Measurements from ENCODE around the gene NADK. TPM values are rescaled to one million over a fixed set of nuclear protein-coding genes. Genes with fewer than 3 reads are reported as not detected.
A peak's percentile ranks its signal among the peaks of the same experiment; 100 is the strongest.

Gene NADK
- total and polyA plus RNA-seq, 2 donors from 2014 or later: 37.9 to 76.3 TPM

GRCh38 chr1:1755852-1756251 is 22.4 kb downstream of the NADK start:
- H3K4me1 ChIP-seq (ENCODE audit: control insufficient read depth in 2 of 3, insufficient read depth in 2 of 3, low read depth in 1 of 3, low read length in 3 of 3): peaks cover 0 to 15% (median 5%) of the 10 kb centered on the region in 3 donors
- DNase-seq: peak in 1 of 5 donors; percentile 59
- H3K9ac ChIP-seq (ENCODE audit: low read length in 3 of 3): no peak overlapping the region
- H3K27ac ChIP-seq (ENCODE audit: low read depth in 2 of 2, low read length in 2 of 2): no peak overlapping the region
- H3K27me3 ChIP-seq (ENCODE audit: control insufficient read depth, insufficient read depth, low read length): no peaks in the 10 kb centered on the region
- no peak for FAIRE-seq
- no peak for TF ChIP-seq CTCF (IDR thresholded peaks at IDR 0.05; ENCODE audit: borderline replicate concordance, extremely low read depth, insufficient read depth)
- H3K4me3 ChIP-seq (ENCODE audit: low read length in 3 of 3): no peak overlapping the region
- intact Hi-C loops (cut with DNase I): no loop called here
- peaks cover 0 to 10% (median 2%) of the 10 kb centered on the region in 3 donors for H3K36me3 ChIP-seq (ENCODE audit: control insufficient read depth in 2 of 3, insufficient read depth in 3 of 3, low read length in 3 of 3)
- no peaks in the 10 kb centered on the region for H3K9me3 ChIP-seq (ENCODE audit: control insufficient read depth in 2 of 3, insufficient read depth in 1 of 3, low read length in 3 of 3)

- Histone ChIP-seq H3K9ac (ENCODE audit: low read length in 3 of 3) (no peak overlapping the region), H3K9me3 (ENCODE audit: control insufficient read depth in 2 of 3, insufficient read depth in 1 of 3, low read length in 3 of 3) (no peaks in the 10 kb centered on the region), H3K4me1 (ENCODE audit: control insufficient read depth in 2 of 3, insufficient read depth in 2 of 3, low read depth in 1 of 3, low read length in 3 of 3) (peaks cover 0 to 15% (median 5%) of the 10 kb centered on the region in 3 donors), H3K36me3 (ENCODE audit: control insufficient read depth in 2 of 3, insufficient read depth in 3 of 3, low read length in 3 of 3) (peaks cover 0 to 10% (median 2%) of the 10 kb centered on the region in 3 donors), H3K4me3 (ENCODE audit: low read length in 3 of 3) (no peak overlapping the region), H3K27ac (ENCODE audit: low read depth in 2 of 2, low read length in 2 of 2) (no peak overlapping the region), H3K27me3 (ENCODE audit: control insufficient read depth, insufficient read depth, low read length) (no peaks in the 10 kb centered on the region)
- FAIRE-seq: no peak
- no peak for TF ChIP-seq CTCF (IDR thresholded peaks at IDR 0.05; ENCODE audit: borderline replicate concordance, extremely low read depth, insufficient read depth)
- intact Hi-C loops (cut with DNase I): no loop called here
- DNase-seq: peak in 1 of 5 donors; percentile 71
Observed at GRCh38 chr1:1755426-1755825, 22.8 kb downstream of the NADK start.

GRCh38 chr1:1754051-1754815 is 24.0 kb downstream of the NADK start:
- TF ChIP-seq CTCF (IDR thresholded peaks at IDR 0.05; ENCODE audit: borderline replicate concordance, extremely low read depth, insufficient read depth): no peak
- H3K4me3 ChIP-seq (ENCODE audit: low read length in 3 of 3): no peak overlapping the region
- H3K9ac ChIP-seq (ENCODE audit: low read length in 3 of 3): no peak overlapping the region
- H3K36me3 ChIP-seq (ENCODE audit: control insufficient read depth in 2 of 3, insufficient read depth in 3 of 3, low read length in 3 of 3): peaks cover 0 to 10% (median 0%) of the 10 kb centered on the region in 3 donors
- H3K4me1 ChIP-seq (ENCODE audit: control insufficient read depth in 2 of 3, insufficient read depth in 2 of 3, low read depth in 1 of 3, low read length in 3 of 3): peaks cover 0 to 14% (median 5%) of the 10 kb centered on the region in 3 donors
- intact Hi-C loops (cut with DNase I): no loop called here
- H3K27ac ChIP-seq (ENCODE audit: low read depth in 2 of 2, low read length in 2 of 2): no peak overlapping the region
- H3K27me3 ChIP-seq (ENCODE audit: control insufficient read depth, insufficient read depth, low read length): no peaks in the 10 kb centered on the region
- no peak for FAIRE-seq
- H3K9me3 ChIP-seq (ENCODE audit: control insufficient read depth in 2 of 3, insufficient read depth in 1 of 3, low read length in 3 of 3): no peaks in the 10 kb centered on the region
- DNase-seq: peak in 1 of 5 donors; percentile 73
